ENCODE data around the gene DEFB113. TPM values are rescaled to one million over a fixed set of nuclear protein-coding genes. Genes with fewer than 3 reads are reported as not detected.

Gene DEFB113
- polyA plus RNA-seq, 1 donor from 2014 or later, result not detected

DNA sequence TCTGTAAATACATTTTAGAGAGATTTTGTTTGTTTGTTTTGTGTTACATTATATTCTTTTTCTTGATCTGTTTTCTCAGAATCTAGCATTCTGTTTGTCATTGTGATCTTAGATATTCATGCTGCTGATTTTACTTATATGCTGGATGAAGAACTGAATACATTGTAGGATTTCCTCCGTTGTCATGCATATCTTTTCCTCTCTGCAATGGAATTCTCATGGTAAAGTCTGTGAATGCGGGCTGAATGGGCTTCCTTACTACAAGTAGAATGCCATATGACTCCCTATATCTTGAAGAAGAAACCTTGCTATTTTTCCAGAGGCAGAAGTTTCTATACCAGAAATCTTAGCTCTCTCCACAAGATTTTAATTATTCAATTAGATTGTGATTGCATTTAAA, 3.1 kb downstream of the DEFB113 start:
- no peak for TF ChIP-seq EZH2 (IDR thresholded peaks at IDR 0.05; ENCODE audit: borderline replicate concordance, insufficient read depth, low read length, poor library complexity, severe bottlenecking)
- TF ChIP-seq, protein P1, sequence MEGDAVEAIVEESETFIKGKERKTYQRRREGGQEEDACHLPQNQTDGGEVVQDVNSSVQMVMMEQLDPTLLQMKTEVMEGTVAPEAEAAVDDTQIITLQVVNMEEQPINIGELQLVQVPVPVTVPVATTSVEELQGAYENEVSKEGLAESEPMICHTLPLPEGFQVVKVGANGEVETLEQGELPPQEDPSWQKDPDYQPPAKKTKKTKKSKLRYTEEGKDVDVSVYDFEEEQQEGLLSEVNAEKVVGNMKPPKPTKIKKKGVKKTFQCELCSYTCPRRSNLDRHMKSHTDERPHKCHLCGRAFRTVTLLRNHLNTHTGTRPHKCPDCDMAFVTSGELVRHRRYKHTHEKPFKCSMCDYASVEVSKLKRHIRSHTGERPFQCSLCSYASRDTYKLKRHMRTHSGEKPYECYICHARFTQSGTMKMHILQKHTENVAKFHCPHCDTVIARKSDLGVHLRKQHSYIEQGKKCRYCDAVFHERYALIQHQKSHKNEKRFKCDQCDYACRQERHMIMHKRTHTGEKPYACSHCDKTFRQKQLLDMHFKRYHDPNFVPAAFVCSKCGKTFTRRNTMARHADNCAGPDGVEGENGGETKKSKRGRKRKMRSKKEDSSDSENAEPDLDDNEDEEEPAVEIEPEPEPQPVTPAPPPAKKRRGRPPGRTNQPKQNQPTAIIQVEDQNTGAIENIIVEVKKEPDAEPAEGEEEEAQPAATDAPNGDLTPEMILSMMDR (IDR thresholded peaks at IDR 0.05; ENCODE audit: poor library complexity, severe bottlenecking), result no peak
- TF ChIP-seq EP300 (conservative IDR thresholded peaks at IDR 0.05; ENCODE audit: poor library complexity, severe bottlenecking), result no peak

DNA sequence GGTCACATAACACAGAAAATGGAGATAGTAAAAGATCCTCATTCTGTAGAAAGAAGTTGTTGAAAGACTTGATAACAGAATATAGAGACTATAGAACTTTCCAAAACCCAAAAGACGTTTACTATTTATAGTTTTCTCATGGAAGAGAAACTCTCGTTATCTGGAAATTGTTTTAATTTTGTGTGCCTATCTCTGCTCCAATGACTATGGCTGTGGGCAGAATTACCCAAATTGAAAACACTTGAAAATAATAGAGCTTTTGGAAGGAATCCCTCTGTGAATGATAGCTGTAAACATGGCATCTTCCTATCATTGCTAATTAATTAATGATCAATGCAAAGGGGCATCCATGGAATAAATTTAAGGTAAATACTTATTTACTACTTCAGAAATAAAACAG, 5.4 kb downstream of the DEFB113 start, which contains the start of gene DEFB114:
DEFB114 (minus strand) TSS at position 101 of the 400 bp plus-strand sequence; CDS start at position 42, 59 bp downstream.
- Histone ChIP-seq H3K4me3 (ENCODE audit: low read length) (no peak within 1 kb of the TSS), H3K27me3 (ENCODE audit: insufficient read depth, low read depth, low read length) (no peaks in the 10 kb centered on the region), H3K9ac (ENCODE audit: low read length) (no peak within 1 kb of the TSS), H3K36me3 (ENCODE audit: insufficient read depth, low read length) (no peaks in the 10 kb centered on the region), H3K9me2 (ENCODE audit: insufficient read depth, low read length) (no peaks in the 10 kb centered on the region), H4K20me1 (ENCODE audit: insufficient read depth) (no peaks in the 10 kb centered on the region), H3F3A (ENCODE audit: insufficient read depth, low read length, poor library complexity, severe bottlenecking) (no peaks in the 10 kb centered on the region), H3K9me3 (ENCODE audit: low read length) (no peaks in the 10 kb centered on the region), H2AFZ (ENCODE audit: low read depth, low read length) (no peak within 1 kb of the TSS), H3K4me2 (ENCODE audit: low read length) (no peak within 1 kb of the TSS), H3K79me2 (replicated peaks; ENCODE audit: insufficient read depth, low read length) (no peaks in the 10 kb centered on the region), H3K27ac (ENCODE audit: low read length) (no peak within 1 kb of the TSS)
- TF ChIP-seq, protein P1 (IDR thresholded peaks at IDR 0.05; ENCODE audit: poor library complexity, severe bottlenecking), result no peak
- no peak for TF ChIP-seq EZH2 (IDR thresholded peaks at IDR 0.05; ENCODE audit: borderline replicate concordance, insufficient read depth, low read length, poor library complexity, severe bottlenecking)
- TF ChIP-seq, protein P2, sequence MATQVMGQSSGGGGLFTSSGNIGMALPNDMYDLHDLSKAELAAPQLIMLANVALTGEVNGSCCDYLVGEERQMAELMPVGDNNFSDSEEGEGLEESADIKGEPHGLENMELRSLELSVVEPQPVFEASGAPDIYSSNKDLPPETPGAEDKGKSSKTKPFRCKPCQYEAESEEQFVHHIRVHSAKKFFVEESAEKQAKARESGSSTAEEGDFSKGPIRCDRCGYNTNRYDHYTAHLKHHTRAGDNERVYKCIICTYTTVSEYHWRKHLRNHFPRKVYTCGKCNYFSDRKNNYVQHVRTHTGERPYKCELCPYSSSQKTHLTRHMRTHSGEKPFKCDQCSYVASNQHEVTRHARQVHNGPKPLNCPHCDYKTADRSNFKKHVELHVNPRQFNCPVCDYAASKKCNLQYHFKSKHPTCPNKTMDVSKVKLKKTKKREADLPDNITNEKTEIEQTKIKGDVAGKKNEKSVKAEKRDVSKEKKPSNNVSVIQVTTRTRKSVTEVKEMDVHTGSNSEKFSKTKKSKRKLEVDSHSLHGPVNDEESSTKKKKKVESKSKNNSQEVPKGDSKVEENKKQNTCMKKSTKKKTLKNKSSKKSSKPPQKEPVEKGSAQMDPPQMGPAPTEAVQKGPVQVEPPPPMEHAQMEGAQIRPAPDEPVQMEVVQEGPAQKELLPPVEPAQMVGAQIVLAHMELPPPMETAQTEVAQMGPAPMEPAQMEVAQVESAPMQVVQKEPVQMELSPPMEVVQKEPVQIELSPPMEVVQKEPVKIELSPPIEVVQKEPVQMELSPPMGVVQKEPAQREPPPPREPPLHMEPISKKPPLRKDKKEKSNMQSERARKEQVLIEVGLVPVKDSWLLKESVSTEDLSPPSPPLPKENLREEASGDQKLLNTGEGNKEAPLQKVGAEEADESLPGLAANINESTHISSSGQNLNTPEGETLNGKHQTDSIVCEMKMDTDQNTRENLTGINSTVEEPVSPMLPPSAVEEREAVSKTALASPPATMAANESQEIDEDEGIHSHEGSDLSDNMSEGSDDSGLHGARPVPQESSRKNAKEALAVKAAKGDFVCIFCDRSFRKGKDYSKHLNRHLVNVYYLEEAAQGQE (IDR thresholded peaks at IDR 0.05; ENCODE audit: borderline replicate concordance), result no peak
- TF ChIP-seq MXI1 (conservative IDR thresholded peaks at IDR 0.05; ENCODE audit: poor library complexity, severe bottlenecking), result no peak
- TF ChIP-seq POLR2AphosphoS5 (IDR thresholded peaks at IDR 0.05), result no peak
- no peak for TF ChIP-seq RAD21 (conservative IDR thresholded peaks at IDR 0.05)
- no peak for TF ChIP-seq TAF1 (IDR thresholded peaks at IDR 0.05; ENCODE audit: low read depth)
- TF ChIP-seq SMC3 (conservative IDR thresholded peaks at IDR 0.05; ENCODE audit: poor library complexity), result no peak

More for the DNA sequence above, 3.1 kb downstream of the DEFB113 start:
- H3K9me3 ChIP-seq (ENCODE audit: low read length), result no peaks in the 10 kb centered on the region
- no peak overlapping the region for H3K4me3 ChIP-seq (ENCODE audit: low read length)
- H3K36me3 ChIP-seq (ENCODE audit: insufficient read depth, low read length), result no peaks in the 10 kb centered on the region
- H3K27me3 ChIP-seq (ENCODE audit: insufficient read depth, low read depth, low read length), result no peaks in the 10 kb centered on the region
- H3K9ac ChIP-seq (ENCODE audit: low read length), result no peak overlapping the region
- H3F3A ChIP-seq (ENCODE audit: insufficient read depth, low read length, poor library complexity, severe bottlenecking), result no peaks in the 10 kb centered on the region
- H2AFZ ChIP-seq (ENCODE audit: low read depth, low read length), result no peak overlapping the region
- H3K4me2 ChIP-seq (ENCODE audit: low read length), result no peak overlapping the region
- H3K79me2 ChIP-seq (replicated peaks; ENCODE audit: insufficient read depth, low read length), result no peaks in the 10 kb centered on the region
- no peaks in the 10 kb centered on the region for H3K9me2 ChIP-seq (ENCODE audit: insufficient read depth, low read length)
- no peaks in the 10 kb centered on the region for H4K20me1 ChIP-seq (ENCODE audit: insufficient read depth)
- H3K27ac ChIP-seq (ENCODE audit: low read length), result no peak overlapping the region
